HG03378 (cell line): ENCODE data around the gene RGPD3.
"Not testable (repeated sequence)": the region's sequence is repeated elsewhere in the genome, so short reads cannot be mapped to it uniquely, and the experiment has no call there.

Experiments
- ATAC-seq: cut with Tn5 transposase; IDR thresholded peaks from one replicate; pipeline ENCODE4 v1.9.1; 2021; ENCODE audit warnings: mild to moderate bottlenecking, moderate library complexity; ENCODE audit not compliant: unreplicated experiment

Gene RGPD3

GRCh38 chr2:106486551-106487385, 18.6 kb upstream of the RGPD3 start, which contains the start of gene CD8B2:
Gene CD8B2 (plus strand): TSS chr2:106487364. CDS start chr2:106487427, 63 bp downstream.
- not testable (repeated sequence) for ATAC-seq

GRCh38 chr2:106479563-106479962, 11.3 kb upstream of the RGPD3 start:
- ATAC-seq, result not testable (repeated sequence)

GRCh38 chr2:106477647-106478046, 9.4 kb upstream of the RGPD3 start:
- ATAC-seq, result not testable (repeated sequence)

GRCh38 chr2:106470658-106471057, 2.4 kb upstream of the RGPD3 start:
- peak; percentile 50 for ATAC-seq

GRCh38 chr2:106467516-106467915, 697 bp downstream of the RGPD3 start:
- ATAC-seq, result not testable (repeated sequence)

DNA sequence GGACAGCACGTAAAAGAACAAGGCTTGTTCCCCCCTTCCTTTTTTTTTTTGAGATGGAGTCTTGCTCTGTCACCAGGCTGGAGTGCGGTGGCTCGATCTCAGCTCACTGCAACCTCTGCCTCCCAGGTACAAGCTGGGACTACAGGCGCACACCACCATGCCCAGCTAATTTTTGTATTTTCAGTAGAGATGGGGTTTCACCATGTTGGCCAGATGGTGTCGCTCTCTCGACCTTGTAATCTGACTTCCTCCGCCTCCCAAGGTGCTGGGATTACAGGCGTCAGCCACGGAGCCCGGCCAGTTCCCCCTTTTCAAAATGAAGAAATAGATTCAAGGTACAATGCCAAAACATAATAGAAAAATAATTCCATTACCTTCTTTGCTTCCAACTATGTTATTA, 6.3 kb downstream of the RGPD3 start:
- not testable (repeated sequence) for ATAC-seq

DNA sequence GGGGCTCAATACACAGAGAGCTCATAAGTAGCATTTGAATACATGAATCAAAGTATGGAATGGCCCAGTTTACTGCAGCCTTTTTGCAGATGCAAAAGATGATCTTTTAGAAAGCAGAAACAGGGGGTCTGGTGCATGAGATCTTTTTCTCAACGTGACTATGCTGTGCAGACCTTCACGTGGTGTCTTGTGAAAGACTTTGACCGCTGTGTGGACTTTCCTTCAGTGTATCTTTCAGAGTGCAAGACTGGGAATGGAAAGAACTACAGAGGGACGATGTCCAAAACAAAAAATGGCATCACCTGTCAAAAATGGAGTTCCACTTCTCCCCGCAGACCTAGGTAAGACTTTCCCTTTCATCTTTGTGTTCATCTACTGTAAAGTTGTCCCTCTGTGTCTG, 77.5 kb downstream of the RGPD3 start:
- not testable (repeated sequence) for ATAC-seq

DNA sequence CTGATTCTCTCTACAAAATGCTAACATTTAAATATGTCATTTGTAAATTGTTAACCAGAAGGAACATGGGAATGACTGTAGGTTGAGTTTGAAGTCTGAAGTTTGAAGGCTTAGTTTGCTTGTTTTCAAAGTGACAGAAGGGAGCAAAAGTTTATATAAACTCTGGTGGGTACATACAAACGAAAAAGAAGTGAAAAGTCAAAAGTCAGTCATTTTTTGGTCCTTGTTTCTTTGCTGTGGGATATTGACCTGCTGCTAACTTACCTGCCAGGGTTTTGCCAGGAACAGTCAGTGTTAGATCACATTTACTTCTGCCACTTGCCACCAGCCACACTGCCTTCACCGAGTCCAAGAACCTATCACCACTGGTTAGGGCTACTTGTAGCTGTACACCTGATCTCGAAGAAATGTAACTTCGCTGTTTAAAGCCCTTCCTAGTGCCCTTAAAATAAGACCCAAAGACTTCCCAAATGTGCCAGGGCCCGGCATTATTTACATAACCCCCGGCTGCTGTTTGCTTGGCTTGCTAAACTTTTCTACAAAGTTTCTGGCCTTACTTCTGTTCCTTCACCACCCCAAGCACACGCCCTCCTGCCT, 79.3 kb downstream of the RGPD3 start:
- ATAC-seq, result not testable (repeated sequence)

DNA sequence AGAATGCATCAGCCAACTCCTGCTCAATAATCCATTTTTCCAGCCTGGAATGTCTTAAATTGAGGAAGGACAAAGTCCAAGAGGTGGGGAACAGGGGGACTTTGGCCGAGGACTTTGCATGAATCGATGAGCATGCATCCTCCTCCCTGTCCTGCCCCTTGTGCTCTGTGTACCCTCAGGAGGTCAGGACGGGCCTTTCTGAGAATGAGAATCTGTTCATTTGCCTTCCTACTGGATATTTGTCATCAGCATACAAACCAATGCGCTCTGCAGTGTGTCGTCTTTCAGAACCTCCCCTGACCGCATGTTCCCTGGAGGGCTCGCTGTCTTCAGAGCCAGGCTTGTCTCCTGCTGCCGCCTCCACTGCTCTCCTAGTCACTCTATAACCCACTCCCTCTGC, 83.7 kb downstream of the RGPD3 start:
- ATAC-seq, result not testable (repeated sequence)

GRCh38 chr2:106381867-106382266, 86.3 kb downstream of the RGPD3 start:
- ATAC-seq, result not testable (repeated sequence)

- ATAC-seq, result not testable (repeated sequence)
Measured at GRCh38 chr2:106379567-106379966, 88.6 kb downstream of the RGPD3 start.

GRCh38 chr2:106369182-106369581, 99.0 kb downstream of the RGPD3 start:
- not testable (repeated sequence) for ATAC-seq

DNA sequence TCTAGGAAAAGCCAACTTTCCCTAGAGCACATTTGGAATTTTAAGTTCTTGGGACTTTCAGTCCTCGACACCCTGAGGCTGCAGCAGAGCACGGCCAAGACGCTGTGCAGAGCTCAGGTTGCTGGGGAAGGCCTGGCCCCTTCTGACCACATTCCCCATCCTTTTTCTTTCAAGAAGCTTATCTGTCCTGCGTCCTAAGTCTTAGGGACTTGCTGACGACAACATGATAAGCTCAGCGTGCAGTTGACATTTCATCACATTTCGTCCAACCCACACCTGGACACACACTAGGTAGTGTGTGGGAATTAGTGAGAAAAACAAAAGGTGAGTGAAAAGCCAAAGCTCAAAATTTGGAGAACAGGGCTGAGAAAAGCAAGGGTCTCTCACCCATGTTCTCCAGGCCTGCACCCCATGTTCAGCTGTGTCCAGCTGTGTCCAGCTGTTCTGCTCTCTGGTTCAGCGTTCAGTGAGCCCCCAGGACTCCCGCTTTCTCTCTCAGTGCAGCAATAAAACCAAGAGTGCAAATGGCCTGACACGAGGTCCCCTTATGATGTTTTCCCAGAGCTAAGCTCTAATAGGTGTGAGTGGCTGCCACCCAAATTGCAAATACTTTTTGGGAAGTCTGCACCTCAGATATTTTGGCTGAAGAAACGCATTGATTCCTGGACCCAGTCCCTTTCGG, 101.9 kb downstream of the RGPD3 start:
- no peak for ATAC-seq

GRCh38 chr2:106363791-106364190, 104.4 kb downstream of the RGPD3 start:
- no peak for ATAC-seq

GRCh38 chr2:106362789-106363188, 105.4 kb downstream of the RGPD3 start:
- no peak for ATAC-seq

DNA sequence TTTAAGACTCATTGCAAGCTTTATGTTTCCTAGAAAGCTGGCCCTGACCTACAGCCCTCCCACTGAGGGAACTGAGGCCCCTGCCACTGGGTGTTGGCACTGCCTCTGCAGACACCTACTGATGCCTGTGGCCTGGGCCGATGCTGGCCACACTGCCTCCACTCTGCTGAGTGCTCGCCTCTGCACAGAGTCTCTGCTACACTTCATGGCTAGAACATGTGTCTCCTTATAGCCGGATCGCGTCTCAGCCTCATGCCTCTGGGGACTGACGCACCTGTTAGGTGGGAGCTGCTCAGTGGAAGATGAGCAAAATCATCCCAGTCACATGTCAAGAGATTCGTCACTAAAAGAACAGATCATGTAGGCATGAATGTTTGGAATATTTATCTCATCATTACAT, 108.7 kb downstream of the RGPD3 start:
- ATAC-seq, result no peak

DNA sequence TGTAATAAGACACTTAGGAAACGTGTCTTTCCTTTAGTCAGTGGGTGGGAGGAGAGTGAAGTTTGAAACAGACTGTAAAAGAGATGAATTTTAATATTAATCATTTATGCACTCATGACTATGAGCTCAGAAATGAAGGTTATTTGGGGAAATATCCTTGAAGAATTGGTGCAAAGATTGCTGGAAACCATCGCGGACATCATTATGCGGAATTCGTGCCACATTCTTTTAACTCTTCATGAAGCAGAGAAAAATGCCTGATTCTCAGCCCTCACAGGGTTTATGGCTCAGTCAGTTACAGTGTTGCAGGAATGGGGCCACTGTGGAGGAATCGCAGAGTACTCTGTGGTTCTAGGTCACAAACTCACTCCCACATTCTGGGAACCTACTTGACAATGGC, 109.7 kb downstream of the RGPD3 start:
- ATAC-seq, result no peak

GRCh38 chr2:106358081-106358480, 110.1 kb downstream of the RGPD3 start:
- ATAC-seq, result peak; percentile 91

DNA sequence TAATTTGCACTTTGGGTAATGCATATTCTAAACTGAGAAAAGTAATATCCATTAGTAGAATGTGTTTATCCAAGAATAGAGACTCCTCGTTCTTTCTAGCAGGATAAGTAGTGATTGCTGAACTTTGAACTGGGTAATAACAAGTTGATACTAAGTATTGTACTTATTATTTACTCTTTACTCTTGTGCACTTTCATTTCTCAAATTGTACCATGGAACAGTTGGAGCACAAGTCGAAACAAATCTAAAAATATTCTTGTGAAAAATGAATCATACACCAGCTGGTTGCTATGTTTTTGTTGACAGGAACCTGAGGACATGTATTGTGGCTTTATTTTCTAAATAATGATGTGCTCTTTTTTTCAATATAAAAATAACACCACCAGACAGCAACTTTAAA, 111.9 kb downstream of the RGPD3 start:
- no peak for ATAC-seq

DNA sequence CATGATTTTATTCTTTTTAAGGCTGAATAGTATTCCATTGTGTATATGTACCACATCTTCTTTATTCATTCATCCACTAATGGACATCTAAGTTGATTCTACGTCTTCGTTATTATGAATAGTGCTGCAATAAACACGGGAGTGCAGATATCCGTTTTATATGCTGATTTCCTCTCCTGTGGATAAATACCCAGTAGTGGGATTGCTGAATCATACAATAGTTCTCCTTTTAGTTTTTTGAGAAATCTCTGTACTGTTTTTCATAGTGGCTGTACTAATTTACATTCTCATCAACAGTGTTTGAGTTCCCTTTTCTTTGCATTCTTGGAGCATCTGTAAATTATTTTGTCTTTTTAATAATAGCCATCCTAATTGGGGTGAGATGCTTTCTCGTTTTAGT, 114.5 kb downstream of the RGPD3 start:
- ATAC-seq, result no peak

DNA sequence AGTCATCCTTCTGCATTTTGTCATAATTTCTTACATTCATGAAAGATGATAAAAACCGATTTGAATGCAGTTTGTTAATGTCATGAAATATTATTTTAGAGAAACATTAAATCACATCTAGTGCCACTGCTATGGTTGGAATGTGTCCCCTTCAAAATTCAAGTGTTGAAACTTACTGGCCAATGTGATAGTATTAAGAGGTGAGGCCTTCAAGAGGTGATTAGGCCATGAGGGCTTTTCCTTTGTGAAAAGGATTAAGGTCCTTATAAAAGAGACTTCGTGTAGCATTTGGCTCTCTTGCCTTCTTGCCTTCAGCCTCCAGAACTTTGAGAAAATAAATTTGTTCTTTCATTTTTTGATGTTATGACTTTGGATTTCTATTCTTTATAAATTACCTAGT, 117.2 kb downstream of the RGPD3 start:
- no peak for ATAC-seq

DNA sequence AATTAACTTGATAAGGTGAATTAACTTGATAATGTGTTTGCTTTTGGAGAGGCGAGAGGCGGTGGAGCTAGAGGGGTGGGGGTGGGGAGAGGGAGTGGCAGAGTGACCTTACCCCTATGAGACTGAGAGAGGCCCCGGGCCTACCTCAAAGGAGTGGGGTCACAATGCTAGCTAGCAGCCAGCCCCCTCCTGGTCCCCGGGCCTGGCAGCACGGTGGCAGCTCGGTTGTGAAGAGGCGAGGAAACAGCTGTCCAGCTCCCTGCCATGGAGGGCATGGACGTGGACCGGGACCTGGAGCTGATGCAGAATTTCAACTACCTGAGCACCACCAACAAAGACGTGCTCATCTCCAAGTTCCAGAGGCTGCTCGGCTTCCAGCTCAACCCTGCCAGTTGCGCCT, 123.9 kb downstream of the RGPD3 start:
- ATAC-seq, result no peak
